Activated CD4-positive, alpha-beta T cell treated with anti-CD3 and anti-CD28 coated beads, Interleukin-2, amount 10 ng/mL, durations not matched to agents 24 days and 14 days (primary cell): ENCODE data around the gene MRPS18B. TPM values are rescaled to one million over a fixed set of nuclear protein-coding genes. Genes with fewer than 3 reads are reported as not detected.
A peak's percentile ranks its signal among the peaks of the same experiment; 100 is the strongest.
"Not testable (repeated sequence)": the region's sequence is repeated elsewhere in the genome, so short reads cannot be mapped to it uniquely, and the experiment has no call there.

ENCODE experiments used
- DNase-seq: peaks from one replicate; pipeline ENCODE4 v3.0.0; 2022
- H3K27ac Mint-ChIP-seq: one replicate; pipeline ENCODE4 v1.8.0; 2022; ENCODE audit warnings: mild to moderate bottlenecking, mixed read lengths
- H3K27me3 Mint-ChIP-seq: one replicate; pipeline ENCODE4 v1.8.0; 2022; ENCODE audit warnings: mixed read lengths
- H3K36me3 Mint-ChIP-seq: one replicate; pipeline ENCODE4 v1.8.0; 2022; ENCODE audit warnings: low read depth, mild to moderate bottlenecking, mixed read lengths
- H3K4me1 Mint-ChIP-seq: one replicate; pipeline ENCODE4 v1.8.0; 2021; ENCODE audit warnings: mixed read lengths
- H3K4me3 Mint-ChIP-seq: one replicate; pipeline ENCODE4 v1.8.0; 2022; ENCODE audit warnings: mild to moderate bottlenecking, moderate library complexity, mixed read lengths
- H3K9me3 Mint-ChIP-seq: one replicate; pipeline ENCODE4 v1.8.0; 2021; ENCODE audit warnings: mixed read lengths
- intact Hi-C: fragments of 100-400 bp; cut with micrococcal nuclease; formaldehyde crosslinking; loops from one replicate; pipeline ENCODE4 v1.15.1; 2023
- total RNA-seq: library from RNA; stranded (reverse); gene quantifications from 2 replicates; pipeline ENCODE4 v1.2.3, GENCODE V29; 2022

MRPS18B gene
- total RNA-seq, 1 donor from 2014 or later: 79.4 TPM

DNA sequence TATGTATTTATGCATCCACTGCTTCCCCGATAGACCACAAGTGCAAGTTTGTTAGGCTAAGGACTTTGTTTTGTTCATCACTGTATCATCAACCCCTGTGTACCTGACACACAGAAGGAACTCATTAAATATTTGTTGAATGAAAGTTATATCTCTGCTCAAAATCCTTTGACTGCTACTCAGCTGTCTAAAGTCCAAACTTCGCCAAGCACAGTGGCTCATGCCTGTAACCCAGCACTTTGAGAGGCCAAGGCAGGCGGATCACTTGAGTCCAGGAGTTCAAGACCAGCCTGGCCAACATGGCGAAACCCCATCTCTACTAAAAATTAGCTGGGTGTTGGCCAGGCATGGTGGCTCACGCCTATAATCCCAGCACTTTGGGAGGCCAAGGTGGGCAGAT lies 40.3 kb downstream of the MRPS18B start:
- H3K4me1 Mint-ChIP-seq, H3K27ac Mint-ChIP-seq, H3K4me3 Mint-ChIP-seq, H3K27me3 Mint-ChIP-seq, H3K9me3 Mint-ChIP-seq, DNase-seq, intact Hi-C loops: not testable (repeated sequence)
- peaks cover 69% of the 10 kb centered on the region for H3K36me3 Mint-ChIP-seq

DNA sequence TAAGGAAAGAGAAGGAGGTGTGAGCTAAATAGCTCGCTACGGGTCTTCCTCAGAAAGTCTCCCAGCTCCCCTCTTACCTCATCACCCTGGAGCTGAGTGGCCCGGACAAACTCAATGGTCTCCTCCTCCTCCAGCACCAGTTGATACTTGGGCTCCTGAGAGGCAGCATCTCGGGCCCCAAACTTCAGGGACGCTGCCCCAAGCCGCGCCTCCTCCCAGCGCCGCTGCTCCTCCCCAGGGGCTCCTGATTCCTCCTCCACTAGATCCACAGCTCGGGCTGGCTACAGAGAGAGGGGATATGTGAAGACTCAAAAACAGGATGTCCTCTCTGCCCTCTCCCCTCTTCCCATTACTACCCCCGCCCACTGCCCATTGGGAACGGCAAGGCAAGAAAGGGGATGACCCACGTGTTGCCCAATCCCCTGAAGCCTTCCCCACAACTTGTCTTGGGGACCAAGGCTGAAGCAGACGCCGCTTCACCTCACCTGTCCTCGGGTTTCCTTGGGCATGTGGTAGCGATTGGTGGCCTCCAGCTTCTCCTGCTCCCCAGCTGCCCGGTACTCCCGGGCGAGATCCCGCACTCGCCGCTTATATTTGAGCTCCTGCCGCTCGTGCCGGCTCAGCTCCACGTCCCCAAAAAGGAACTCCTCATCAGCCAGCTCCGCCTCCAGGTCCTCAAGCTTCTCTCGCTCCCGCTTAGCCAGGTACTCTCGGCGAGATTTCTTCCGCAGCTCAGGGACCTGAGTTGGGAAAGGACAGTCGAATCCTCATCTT lies 47.5 kb downstream of the MRPS18B start:
- no peaks in the 10 kb centered on the region for H3K9me3 Mint-ChIP-seq
- H3K27ac Mint-ChIP-seq: no peak overlapping the region

DNA sequence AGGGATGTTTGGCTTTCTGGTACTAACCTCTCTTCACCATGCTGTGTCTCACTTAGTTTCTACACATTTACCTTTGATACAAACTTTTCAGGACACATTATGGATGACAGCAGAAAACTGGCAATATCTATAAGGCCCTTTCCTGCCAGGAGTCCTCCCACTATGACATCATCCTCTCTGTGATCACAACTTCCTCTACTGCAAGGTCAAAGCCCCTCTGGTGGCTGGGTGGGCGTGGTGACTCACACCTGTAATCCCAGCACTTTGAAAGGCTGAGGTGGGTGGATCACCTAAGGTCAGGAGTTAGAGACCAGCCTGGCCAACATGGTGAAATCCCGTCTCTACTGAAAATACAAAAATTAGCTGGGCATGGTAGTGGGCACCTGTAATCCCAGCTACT lies 48.7 kb downstream of the MRPS18B start:
- not testable (repeated sequence) for DNase-seq, H3K27me3 Mint-ChIP-seq, H3K4me3 Mint-ChIP-seq, H3K9me3 Mint-ChIP-seq
- peaks cover 21% of the 10 kb centered on the region for H3K4me1 Mint-ChIP-seq
- H3K27ac Mint-ChIP-seq: peak overlapping the region; percentile 83
- H3K36me3 Mint-ChIP-seq: peaks cover 60% of the 10 kb centered on the region
- intact Hi-C loops: loop anchor here (1.0 kb wide), 1 partner anchor 18 kb away; no protein-coding TSS in a partner anchor

More for the DNA sequence above, 47.5 kb downstream of the MRPS18B start:
- Mint-ChIP-seq H3K27me3 (no peaks in the 10 kb centered on the region), H3K36me3 (peaks cover 53% of the 10 kb centered on the region), H3K4me3 (no peak overlapping the region), H3K4me1 (peaks cover 11% of the 10 kb centered on the region)
- DNase-seq: no peak
- intact Hi-C loops: no loop called here

DNA sequence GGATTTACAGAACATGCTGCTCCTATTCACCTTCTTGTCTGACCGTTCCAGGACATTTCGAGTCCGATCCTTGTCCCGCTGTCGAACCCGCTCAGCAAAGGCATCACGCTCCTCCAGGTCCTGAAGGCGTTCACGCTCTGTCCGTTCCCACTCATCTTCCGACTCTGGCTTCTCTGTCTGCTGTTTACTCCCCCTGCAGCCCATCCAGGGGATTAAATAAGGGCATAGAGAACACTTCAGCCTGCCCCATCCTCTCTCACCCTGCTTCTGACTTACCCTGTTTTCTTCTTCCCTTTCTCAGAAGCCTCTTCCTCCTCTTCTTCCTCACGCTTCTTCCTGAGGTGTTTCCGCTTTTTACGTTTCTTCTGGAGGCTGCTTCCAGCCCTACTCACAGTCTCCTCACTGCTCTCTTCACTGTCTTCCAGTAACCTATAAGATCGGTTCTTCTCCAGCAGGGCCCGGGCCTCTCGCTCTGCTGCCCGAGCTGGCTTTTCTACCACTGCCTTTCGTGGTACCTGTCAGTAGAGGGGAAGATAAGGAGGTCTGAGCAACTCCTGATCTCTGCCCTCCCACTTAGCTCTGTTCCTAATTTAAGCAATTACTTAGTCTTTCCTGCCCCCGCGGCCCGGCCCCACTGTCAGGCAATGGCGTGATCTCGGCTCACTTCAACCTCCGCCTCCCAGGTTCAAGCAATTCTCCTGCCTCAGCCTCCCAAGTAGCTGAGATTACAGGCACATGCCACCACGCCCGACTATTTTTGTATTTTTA lies 53.3 kb downstream of the MRPS18B start:
- peaks cover 34% of the 10 kb centered on the region for H3K36me3 Mint-ChIP-seq

DNA sequence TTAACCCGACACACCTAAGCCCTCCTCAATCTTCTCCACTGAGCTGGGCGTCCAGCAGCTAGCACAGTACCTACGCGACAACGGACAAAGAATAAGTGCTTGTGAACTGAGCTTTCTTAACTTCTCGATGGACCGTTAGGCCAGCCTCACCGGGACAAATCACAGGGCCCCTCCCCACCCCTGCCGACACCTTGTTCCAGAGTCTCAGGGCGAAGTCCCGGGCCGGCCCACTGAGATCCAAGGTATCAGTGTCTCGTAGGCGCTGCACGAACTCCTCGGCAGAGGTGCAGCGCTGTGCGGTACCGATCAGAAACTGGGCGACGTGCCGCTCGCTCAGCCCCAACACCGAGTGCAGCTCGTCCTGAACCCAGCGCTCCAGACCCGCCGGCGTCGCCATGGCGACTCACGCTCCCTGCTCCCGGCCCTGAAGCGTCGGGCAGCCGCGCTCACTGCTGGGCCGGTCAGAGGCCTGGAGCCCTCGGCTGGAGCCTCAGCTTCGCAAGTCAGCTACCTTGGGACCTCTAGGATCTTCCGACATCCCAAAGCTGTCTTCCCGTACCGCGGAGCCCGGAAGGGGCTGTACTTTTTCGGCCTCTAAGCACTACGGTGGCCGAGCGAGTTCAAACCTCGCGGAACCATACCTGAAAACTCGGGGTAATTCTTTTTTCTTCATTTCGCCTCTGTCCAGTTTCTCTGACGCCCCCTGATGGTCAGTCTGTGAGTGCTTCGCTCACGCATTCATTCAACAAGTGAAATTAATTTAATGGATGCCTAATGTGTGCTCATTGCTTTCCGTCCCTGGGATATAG lies 55.0 kb downstream of the MRPS18B start, which contains the start of gene DHX16:
Gene DHX16, minus strand, starts transcription at position 562 of the 809 bp plus-strand sequence. Its CDS starts 165 bp downstream, at position 397.
- Mint-ChIP-seq H3K27me3 (no peaks in the 10 kb centered on the region), H3K27ac (peak within 1 kb of the TSS; percentile 54), H3K36me3 (peaks cover 41% of the 10 kb centered on the region), H3K9me3 (no peaks in the 10 kb centered on the region), H3K4me1 (peaks cover 32% of the 10 kb centered on the region), H3K4me3 (peak within 1 kb of the TSS; percentile 80)
- intact Hi-C loops: loop anchor here (1.0 to 10.0 kb wide), 3 partner anchors 25 to 188 kb away; partner anchors contain the start of genes C6orf136, HLA-E, MRPS18B and PPP1R10
- peak; percentile 97 for DNase-seq

More for the DNA sequence above, 53.3 kb downstream of the MRPS18B start:
- intact Hi-C loops: loop anchor here (10.0 kb wide), 1 partner anchor 186 kb away; the partner anchor contains the start of gene HLA-E
- Mint-ChIP-seq H3K9me3 (no peaks in the 10 kb centered on the region), H3K4me1 (peaks cover 30% of the 10 kb centered on the region), H3K27ac (no peak overlapping the region), H3K27me3 (no peaks in the 10 kb centered on the region), H3K4me3 (peak overlapping the region; percentile 80)
- DNase-seq: no peak

Other genes with a start within 250 kb of the MRPS18B start
- 484 and 488 TPM in 2 replicates for gene HLA-E, start 128.3 kb upstream of the MRPS18B start, total RNA-seq
- 80.9 and 93.0 TPM in 2 replicates for gene GNL1, start 61.4 kb upstream of the MRPS18B start, total RNA-seq
- gene PRR3, start 60.5 kb upstream of the MRPS18B start, total RNA-seq: 38.2 and 39.7 TPM in 2 replicates
- gene ABCF1, start 46.4 kb upstream of the MRPS18B start, total RNA-seq: 123 and 125 TPM in 2 replicates
- 106 and 107 TPM in 2 replicates for gene PPP1R10, start 597 bp upstream of the MRPS18B start, total RNA-seq
- 11.4 and 14.4 TPM in 2 replicates for gene ATAT1, start 9.0 kb downstream of the MRPS18B start, total RNA-seq
- 28.9 and 39.4 TPM in 2 replicates for gene C6orf136, start 29.3 kb downstream of the MRPS18B start, total RNA-seq
- 53.4 and 56.7 TPM in 2 replicates for gene DHX16, start 55.2 kb downstream of the MRPS18B start, total RNA-seq
- 167 and 169 TPM in 2 replicates for gene PPP1R18, start 68.8 kb downstream of the MRPS18B start, total RNA-seq
- gene NRM, start 73.1 kb downstream of the MRPS18B start, total RNA-seq: 20.2 and 20.5 TPM in 2 replicates
- 93.9 and 97.2 TPM in 2 replicates for gene MDC1, start 99.4 kb downstream of the MRPS18B start, total RNA-seq
- 1,084 and 1,089 TPM in 2 replicates for gene TUBB, start 102.5 kb downstream of the MRPS18B start, total RNA-seq
- gene FLOT1, start 124.8 kb downstream of the MRPS18B start, total RNA-seq: 239 and 260 TPM in 2 replicates
- gene IER3, start 126.7 kb downstream of the MRPS18B start, total RNA-seq: 512 and 516 TPM in 2 replicates